Stimulated activated CD4-positive, alpha-beta T cell treated with anti-CD3 and anti-CD28 coated beads, TNF-alpha, amount 100 ng/mL, for 4 hours (primary cell): ENCODE results near the gene CEP128.

Experiments used
- DNase-seq, 3 experiments: peaks; one replicate each; pipeline ENCODE4 v3.0.0-alpha.2; 2020; ENCODE audit warnings: low read depth in 3 of 3

The CEP128 gene

DNA sequence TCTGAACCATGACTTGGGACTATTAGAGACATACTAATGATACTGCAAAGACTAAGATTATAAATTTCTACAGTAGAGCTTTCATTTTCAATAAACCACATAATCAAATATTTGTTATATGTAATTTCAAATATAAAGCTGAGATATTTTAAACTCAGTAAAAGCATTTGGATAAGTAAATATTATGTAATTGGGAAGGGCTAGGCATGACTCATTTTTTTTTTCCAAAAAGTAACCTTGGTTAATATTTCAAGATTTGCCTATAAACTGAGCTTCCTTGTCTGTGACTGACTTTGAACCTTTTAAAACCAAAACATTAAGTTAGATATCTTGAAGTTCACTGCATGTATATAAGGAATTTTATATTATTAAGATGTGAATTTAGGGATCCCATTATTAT is 332.5 kb downstream of the CEP128 start:
- no peak for DNase-seq

DNA sequence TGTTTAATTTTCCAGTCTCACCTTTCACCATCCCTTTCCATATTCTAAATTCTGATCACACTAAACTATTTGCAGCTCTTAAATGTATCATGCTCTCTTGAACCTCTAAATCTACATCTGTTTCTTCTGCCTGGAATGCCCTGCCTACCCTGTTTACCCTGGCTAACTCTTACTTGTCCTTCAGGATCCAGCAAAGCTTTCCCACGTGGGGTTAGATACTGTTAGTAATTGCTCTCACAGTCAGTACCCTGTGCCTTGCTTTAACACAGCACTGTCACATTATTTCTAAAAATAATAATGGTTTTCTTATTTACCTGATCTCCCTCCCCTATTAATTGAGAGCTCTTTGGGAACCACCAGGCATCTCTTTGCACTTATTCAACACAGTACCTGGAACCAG is 333.0 kb downstream of the CEP128 start:
- DNase-seq: no peak

DNA sequence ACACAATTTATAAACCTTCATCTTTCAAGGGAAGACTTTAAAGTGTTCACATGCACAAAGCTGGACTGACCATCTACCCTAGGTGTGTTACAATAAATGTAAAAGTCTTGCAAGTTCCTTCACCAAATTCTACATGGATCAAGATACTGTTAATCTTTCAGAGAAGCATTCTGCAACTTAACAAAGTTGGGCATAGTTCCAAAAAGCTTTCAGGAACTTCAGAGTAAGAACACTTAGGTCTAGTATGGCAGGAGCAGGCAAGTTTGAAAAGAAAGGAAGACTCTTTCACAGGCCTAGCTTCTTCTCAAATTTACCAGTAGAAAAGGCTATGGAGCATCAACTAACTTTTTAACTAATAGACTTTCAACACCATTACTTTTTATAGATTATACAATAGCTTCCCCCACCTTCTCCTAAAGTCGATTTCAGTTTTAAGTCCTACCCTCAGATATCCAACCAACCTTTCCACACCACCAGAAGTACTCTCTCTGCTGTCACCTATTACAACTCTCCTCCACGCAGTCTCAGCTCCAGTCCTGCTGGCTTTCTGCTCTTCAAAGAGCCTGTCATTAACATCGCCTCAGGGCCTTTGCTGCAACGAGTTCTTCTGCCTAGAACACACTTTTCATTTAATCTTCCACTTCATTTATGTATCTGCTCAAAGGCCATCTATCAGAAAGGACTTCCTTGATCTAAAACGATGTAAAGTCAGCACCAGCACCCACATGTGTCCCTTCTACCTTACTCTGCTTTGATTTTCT is 333.9 kb downstream of the CEP128 start:
- DNase-seq: no peak

DNA sequence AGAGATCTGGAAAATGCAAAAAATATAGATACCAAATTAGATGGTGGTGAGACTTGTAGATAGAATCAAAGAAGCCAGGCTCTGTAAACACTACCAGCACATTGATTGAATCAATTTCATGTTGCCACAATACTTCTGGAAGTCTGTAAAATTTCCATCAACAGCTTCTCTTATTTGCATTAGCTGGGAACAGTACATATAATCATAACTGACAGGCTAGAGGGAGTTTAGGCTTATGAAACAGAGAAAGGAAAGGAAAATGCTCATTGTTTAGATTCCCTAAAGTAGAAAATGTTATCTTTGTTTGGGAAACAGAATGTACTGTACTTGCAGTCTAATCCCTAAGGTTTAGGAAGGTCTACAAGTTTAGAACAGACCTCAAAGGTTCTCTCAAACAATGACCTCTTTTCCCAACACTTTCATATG is 335.2 kb downstream of the CEP128 start:
- no peak for DNase-seq

DNA sequence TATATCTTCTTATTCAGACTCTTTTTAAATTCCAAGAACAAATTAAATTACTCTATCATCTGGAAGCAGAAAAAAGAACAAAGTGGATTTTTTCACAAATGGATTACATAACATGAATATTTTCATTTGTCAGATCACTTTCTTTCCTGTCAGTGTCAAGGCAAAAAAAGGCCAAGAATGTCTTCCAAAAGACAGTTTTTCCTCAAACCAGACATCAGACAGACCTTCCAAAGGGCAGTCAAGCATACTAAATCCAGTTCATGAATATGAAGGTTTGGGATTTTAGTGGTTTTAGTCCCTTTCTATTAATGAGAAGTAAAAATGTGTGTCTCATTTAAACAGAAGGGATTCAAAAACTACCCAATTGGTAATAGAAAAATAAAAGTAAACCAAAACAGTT is 336.0 kb downstream of the CEP128 start:
- DNase-seq: no peak

DNA sequence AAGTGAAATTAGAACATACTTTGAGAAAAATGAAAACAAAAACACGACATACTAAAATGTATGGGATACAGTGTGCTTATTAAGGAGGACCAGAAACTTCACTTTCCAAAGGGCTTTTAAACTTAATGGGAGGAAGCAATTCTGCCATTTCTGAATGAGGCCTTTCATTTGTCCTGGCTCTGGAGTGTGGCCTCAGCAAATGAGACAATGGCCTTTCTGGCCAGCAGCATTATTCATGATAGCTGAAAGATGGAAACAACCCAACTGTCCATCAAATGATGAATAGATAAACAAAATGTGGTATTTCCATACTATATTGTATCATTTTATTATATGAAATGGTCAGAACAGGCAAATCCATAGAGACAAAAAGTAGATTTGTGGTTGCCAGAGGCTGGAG is 338.6 kb downstream of the CEP128 start:
- DNase-seq: no peak

DNA sequence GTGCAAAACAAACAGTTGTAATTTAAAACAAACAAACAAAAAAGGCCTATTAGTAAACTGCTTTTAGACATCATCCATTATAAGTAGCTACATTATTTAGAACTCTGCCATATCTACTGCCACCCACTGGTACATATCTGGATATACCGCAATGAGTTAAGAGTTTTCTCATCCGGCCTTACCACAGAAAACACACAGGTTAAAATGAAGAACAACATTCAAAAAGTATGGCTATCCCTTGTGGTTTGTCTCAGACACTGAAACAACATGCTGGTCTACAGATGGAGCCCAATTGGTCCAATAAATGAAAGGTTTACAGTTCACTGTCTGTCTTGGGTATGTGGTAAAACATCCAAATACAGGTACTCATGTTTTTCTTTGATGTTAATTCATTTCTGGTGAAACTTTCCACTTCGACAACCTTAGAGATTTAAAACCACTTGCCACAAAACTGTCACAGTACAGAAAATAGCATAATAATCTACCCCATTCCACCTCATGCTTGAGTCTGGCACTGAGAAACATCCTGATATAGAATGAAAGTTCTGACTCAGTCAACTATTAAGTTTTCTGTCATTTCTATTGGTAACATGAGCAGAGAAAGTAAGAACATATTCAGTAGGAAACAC is 354.3 kb downstream of the CEP128 start:
- no peak for DNase-seq

DNA sequence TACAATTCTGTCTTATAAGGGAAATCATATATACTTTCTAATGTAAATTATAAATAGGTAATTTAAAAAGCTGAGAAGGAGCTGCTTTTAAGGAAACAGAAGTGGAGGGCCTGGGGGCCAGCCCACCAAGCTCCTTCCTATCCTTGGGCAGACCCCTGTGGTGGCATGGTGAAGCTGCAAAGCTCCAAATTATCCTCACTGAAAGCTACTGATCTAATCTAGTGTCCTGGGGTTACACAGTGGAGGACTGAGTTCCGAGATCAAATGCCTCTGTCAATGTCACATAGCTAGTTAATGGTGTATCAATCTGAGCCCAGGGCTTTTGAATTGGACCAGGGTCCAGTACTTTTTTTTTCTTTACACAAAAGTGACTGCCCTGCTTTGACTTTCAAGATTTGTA is 355.4 kb downstream of the CEP128 start:
- no peak for DNase-seq

DNA sequence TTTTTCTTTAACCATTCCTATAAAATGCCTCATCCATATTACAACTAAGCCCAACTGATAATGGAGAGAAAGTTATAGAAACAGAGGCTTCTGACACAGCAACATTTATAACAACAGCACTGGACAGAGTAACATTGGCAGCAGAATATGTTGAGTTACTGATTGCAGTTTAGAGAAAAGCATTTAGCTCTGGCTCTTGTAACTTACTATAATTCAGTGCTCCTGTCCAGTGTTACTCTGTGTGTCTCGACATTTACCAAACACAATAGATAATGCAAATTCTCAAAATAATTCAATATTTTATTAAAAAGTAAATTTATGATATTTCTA is 356.1 kb downstream of the CEP128 start:
- no peak for DNase-seq

DNA sequence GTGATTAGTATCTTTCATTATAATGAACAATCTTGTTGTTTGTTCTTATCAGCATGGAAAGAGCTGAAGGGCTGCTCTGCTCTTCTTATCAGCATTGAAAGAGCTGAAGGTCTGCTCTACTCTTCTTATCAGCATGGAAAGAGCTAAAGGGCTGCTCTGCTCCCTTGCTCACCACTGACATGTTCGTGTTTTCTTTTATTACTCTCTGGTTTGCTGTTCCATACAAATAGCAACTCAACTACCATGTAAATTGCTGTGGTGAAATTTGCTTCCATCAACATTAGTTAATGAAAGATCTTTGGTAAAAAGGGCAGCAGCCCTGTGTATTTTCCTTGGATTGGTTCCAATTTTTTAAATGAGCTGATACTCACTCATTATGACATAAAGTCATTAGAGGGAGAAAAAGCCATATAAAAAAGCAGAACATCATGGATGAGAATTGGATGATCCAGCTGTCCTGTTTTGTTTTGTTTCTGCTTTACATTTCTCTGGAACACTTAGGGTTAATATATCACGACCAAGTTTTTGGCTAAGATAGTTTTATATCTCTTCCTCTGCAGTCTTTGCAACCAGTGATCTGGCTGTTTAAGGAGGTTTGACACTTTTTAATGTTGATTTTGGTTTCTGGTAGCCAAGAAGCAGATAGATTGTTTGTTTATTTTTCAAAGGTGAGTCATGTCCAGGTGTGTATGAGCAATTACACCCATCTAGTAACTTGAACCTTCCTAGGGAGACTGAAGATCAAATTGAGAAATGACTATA is 356.6 kb downstream of the CEP128 start:
- DNase-seq: no peak

DNA sequence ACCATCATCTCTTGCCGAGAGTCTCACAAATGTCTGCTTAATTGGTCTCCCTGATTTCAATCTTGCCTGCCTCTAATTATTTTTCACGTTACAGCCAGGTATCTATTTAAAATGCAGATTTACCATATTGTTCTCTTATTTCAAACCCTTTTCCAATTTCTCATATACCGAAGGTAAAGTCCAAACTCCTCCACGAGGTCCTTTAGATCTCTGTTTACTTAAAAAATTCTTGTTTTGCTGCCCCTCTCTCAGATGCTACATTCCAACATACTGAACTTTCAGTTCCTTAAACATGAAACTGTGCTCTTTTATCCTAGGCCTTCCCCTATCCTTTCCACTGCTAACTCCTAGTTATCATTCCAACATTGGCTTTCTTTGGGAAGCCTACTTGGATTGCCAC is 363.9 kb downstream of the CEP128 start:
- no peak for DNase-seq

DNA sequence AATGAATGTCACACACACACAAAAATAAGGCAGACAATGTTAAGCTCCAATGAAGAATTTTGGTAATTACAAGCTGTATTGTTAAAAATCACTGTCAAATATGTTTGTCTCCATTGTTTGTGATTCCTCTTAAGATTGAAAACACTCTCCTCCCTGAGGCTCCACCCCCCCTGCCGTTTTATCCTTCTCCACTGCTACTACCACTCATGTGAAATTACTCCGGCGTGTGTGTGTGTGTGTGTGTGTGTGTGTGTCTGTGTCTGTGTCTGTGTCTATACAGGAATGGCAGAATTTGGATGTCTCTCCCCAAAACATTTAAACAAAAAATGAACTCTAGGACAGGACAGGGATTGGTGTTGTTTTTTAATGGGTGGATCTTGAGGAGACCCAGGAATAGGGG is 365.1 kb downstream of the CEP128 start:
- no peak for DNase-seq

DNA sequence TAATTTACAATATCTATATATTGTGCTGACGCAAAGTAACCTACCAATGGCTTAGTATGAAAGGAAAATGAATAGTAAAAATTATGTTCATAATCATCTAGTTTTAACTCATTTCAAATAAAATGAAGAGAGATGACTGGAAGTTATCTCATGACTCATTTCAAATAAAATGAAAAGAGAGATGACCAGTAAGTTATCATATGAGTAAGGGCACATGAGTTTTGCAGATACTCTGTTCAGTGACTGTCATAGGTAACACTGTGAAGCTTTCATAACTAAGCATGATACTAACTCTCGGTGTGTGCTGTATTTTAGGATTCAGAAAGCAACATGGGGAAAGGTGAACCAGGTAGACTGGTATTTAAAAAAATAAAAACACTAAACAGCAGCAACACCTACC is 365.8 kb downstream of the CEP128 start:
- DNase-seq: no peak

DNA sequence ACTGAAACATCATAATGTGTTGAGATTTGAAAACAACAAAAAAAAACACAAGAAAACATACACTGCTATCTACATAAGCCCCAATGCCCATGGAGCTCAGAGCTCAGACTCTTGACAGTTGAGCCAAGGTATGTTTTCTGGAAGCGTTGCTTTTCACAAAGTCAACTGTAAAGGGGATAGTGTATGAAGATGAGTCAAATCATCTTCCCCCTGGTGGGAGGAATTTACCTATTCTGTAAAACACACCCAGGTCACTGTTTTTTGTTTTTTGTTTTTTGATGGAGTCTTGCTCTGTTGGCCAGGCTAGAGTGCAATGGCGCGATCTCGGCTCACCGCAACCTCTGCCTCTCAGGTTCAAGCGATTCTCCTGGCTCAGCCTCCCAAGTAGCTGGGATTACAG is 368.9 kb downstream of the CEP128 start:
- DNase-seq: no peak

DNA sequence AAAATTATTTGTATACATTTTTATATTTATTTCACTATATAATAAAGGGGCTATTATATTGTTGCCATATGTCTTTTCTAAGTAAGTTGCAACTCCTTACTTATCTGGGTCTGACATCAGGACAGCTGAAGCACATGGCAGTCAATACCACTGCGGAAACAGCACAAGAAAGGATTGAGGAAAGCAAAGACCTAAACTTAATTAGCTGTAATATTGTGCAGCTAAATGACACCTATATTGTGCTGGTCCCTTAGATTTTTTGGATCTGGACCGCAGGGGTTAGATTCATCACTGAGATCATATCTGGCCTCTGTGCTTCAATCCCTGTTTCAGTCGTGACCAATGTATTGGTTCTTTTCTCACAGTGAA is 370.6 kb downstream of the CEP128 start:
- DNase-seq: no peak

DNA sequence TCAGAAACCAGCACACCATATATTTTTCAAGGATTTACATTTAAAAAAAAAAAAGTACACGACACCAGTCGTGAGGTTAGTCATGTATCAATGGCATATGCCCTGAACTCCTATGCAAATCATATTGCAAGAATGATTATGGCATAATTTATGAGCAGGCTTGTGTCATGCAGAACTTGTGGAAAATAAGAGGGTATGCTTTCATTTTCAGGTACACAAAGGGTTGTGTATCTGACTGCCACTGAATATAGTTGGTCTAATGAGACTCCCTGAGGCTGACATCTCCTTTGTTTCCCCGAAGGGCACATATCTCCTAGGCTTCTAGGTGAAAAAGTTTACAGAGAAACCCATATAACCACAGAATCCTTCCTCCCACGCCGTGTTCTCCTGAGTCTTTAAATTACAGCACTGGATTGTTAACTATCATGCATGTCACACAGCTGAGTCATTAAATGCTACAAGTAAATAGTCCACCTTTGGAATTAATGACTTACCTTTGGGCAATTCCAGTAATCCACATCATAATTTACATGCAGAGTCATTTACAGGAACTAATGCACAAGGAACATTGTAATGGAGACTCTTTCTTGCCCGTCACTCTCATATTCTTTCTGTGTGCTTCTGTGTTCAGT is 373.5 kb downstream of the CEP128 start:
- DNase-seq: no peak

DNA sequence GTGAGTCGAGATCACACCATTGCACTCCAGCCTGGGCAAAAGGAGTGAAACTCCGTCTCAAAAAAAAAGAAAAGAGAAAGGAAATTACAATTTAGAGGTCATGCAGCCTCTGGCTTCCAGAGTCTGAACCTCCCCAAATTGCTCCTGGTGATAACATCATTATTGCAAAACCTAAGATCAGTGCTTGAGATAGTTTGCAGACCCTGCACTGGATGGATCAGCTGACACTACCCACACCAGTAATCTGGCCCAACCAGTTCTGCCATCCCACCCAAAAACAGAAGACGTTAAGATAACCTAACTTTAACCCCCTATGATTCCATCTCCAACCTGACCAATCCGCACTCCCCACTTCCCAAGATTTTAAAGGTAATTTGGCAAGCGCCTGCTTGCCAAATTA is 376.5 kb downstream of the CEP128 start:
- DNase-seq: no peak

DNA sequence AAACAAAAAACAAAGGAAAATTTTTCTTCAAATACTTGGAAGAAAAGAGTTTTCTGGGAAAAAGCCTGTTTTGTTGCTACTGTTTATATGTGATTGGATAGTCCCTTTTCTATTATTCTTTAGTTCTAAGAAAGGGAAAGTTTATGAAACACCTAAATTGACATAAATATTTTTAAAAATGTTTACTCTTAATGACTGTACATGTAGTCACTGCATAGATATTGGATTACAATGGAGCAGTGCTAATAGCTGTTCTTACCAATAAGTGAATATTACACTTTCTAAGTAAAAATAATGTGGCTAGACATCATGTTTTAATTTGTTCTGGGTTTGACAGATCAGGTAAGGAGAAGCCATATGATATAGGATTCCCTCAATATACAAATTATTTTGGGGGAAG is 377.5 kb downstream of the CEP128 start:
- DNase-seq: no peak

DNA sequence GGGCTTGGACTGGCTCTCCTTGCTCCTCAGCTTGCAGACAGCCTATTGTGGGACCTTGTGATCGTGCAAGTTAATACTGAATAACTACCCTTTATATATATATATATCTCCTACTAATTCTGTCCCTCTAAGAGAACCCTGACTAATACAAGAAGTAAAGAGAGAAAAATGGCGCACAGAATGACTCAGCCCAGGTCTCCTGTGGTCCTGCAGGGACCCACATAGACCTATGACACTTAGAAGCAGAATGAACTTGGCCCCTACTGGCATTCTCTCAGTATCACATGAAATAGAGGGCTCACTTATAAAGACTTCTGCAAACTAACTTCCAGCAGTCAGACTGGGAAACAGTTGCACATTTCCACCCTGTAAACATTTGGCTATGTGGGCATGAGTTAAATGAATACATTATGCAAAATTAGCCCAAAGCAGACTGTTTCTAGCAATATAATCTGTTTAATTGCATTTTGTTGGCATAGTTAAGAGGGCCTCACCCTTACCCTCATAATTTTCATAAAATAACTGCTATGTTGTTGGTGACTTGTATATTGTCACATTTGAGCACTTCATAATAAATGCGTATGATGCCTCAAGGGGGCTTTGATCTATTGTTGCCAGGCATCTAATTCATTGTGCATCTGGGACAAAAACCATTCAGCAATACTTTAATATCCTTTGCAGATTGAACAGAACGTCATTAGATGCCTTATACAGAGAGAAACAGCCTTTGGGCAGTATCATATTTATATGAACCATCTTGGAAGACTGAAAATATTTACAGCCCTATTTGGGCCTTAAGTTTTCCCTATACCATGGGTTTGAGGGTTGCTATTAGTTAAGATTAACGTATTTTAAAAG is 380.5 kb downstream of the CEP128 start:
- no peak for DNase-seq

DNA sequence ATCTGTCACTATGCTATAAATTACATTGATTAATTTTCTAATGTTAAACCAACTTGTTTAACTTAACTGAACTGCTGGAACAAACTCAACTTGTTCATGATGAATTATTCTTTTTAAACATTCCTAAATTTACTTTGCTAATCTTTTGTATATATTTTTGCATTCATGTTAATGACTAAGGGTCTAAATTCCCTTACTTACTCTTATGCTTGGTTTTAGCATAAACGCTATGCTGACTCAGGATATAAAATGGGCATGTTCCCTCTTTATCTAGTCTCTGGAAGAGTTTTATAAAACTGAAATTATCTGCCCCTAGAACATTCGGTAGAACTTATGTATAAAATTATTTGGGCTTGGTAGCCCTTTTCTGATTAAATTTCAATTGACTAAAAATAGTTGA is 387.4 kb downstream of the CEP128 start:
- no peak for DNase-seq

DNA sequence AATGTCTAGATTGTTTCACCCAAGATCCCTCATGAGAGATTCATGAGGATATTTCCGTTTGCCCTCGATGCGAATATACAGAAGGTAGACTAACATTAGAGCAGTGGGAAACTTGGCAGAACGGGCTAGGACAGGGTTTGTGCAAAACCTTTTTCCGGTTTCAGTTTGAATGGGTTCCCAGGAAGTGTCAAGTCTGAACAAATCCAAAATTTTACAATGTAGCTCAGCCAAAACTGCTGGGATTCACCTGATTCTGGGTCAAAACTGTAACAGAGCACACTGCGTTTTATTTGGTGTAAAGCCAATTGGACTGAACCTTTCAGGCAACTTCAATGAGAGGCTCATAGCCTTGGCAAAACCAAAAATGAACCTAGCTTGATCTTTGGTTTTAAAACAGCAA is 392.4 kb downstream of the CEP128 start:
- DNase-seq: no peak
